Muscle layer of duodenum (tissue), 2 donors: ENCODE results near the gene TMPRSS7.
A peak's percentile ranks its signal among the peaks of the same experiment; 100 is the strongest.

Experiments used
- H3K27ac ChIP-seq: one replicate; pipeline ENCODE4 v1.7.0; 2013; ENCODE audit warnings: mild to moderate bottlenecking, low read length
- H3K27me3 ChIP-seq: one replicate; pipeline ENCODE4 v1.7.0; 2013; ENCODE audit warnings: low read depth, mild to moderate bottlenecking, control low read depth, low read length
- H3K36me3 ChIP-seq, 2 donors: one replicate each; pipeline ENCODE4 v1.7.0; 2013; ENCODE audit warnings: low read length in 2 of 2, control low read depth in 1 of 2, mild to moderate bottlenecking in 1 of 2; ENCODE audit not compliant: insufficient read depth in 2 of 2, control insufficient read depth in 1 of 2
- H3K4me1 ChIP-seq, 2 donors: one replicate each; pipeline ENCODE4 v1.7.0; 2013; ENCODE audit warnings: low read length in 2 of 2, mild to moderate bottlenecking in 2 of 2, control low read depth in 1 of 2, moderate library complexity in 1 of 2; ENCODE audit not compliant: insufficient read depth in 2 of 2, control insufficient read depth in 1 of 2
- H3K4me3 ChIP-seq, 2 donors: one replicate each; pipeline ENCODE4 v1.7.0; 2013; ENCODE audit warnings: low read length in 2 of 2, low read depth in 1 of 2, mild to moderate bottlenecking in 1 of 2
- H3K9me3 ChIP-seq, 2 donors: one replicate each; pipeline ENCODE4 v1.7.0; 2013; ENCODE audit warnings: low read length in 2 of 2, control low read depth in 1 of 2, mild to moderate bottlenecking in 1 of 2; ENCODE audit not compliant: control insufficient read depth in 1 of 2
- donor health status: healthy.

TMPRSS7 gene

DNA sequence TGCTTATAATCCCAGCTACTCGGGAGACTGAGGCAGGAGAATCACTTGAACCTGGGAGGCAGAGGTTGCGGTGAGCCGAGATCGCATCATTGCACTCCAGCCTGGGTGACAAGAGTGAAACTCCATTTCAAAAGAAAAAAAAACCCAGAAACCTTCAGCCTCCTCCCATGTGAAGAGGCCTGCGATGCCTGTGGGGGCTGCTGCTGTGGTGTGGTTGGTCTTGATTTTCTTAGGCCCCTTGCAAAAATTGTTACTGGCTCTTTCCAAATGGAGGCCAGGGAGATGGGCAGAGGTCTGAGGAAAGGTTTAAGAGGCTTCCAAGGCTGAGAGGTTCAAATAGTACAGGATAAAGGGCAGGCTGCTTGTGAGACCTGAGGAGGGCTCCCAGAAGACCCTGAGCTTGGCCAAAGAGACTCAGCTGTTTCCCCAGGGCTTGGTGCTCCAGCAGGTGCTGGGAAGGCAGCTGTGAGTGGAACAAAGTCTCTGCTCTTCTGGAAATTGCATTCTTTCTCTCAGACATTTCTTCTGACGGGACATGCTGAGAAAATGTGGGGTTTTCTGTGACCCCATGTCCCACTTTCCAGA, 80.1 kb downstream of the TMPRSS7 start:
- Histone ChIP-seq H3K4me3 (no peak overlapping the region), H3K4me1 (no peaks in the 10 kb centered on the region), H3K27me3 (no peaks in the 10 kb centered on the region), H3K9me3 (no peaks in the 10 kb centered on the region), H3K27ac (no peak overlapping the region), H3K36me3 (no peaks in the 10 kb centered on the region)

DNA sequence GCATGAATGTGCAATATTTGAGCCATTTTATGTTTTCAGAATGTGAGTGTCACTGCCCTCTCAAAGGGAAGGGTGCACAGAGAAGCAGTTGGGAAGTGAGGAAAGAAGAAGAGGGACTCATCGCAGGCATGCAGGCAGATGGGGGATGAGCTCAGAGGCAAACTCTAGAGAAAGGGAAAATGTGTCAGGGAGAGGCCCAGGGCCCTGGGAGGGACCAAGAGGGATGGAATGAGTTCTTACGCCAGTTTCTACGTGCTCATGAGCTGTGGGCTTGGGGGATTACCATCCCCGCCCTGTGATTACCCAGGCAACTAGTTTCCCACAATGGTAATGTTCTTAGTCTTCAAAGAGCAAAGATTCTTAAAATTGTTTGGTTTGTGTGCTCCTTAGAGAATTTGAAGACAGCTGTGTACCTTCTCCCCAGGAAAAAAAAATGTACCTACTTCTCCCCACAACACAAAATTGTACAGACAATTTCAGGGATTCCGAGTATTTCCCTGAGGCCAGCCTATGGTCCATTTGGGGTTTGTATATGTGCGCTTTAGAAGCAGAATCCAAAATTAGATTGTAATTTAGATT, 80.7 kb downstream of the TMPRSS7 start:
- Histone ChIP-seq H3K4me1 (no peaks in the 10 kb centered on the region), H3K9me3 (no peaks in the 10 kb centered on the region), H3K27me3 (no peaks in the 10 kb centered on the region), H3K27ac (no peak overlapping the region), H3K4me3 (no peak overlapping the region), H3K36me3 (no peaks in the 10 kb centered on the region)

DNA sequence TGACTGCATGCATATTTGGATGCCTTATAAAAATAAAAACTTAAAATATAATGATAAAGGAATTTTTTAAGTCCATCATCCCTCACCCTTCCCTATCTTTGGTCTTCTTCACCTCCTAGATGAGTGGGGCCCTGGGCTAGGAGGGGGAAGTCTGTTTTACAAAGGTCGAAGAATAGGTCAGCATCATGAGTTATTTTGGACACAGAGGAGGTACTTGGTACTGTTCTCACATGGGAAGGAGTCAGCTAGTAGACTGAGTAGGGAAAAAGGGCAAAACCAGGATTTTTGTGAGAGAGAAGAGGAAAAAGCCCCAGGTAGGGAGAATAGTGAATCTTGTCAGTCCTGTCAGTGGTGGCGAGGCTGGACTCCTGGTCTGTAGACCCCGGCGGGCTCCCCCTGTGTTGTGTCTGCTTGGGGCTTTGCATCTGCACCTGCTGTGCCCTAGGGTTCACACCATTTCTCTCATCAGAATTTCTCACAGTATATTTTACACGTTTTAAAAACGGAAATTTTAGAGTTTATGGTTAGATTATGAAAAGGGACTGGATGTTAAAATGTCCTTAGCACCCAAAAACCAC, 81.4 kb downstream of the TMPRSS7 start:
- H3K4me3 ChIP-seq = no peak overlapping the region
- no peaks in the 10 kb centered on the region for H3K4me1 ChIP-seq
- no peak overlapping the region for H3K27ac ChIP-seq

DNA sequence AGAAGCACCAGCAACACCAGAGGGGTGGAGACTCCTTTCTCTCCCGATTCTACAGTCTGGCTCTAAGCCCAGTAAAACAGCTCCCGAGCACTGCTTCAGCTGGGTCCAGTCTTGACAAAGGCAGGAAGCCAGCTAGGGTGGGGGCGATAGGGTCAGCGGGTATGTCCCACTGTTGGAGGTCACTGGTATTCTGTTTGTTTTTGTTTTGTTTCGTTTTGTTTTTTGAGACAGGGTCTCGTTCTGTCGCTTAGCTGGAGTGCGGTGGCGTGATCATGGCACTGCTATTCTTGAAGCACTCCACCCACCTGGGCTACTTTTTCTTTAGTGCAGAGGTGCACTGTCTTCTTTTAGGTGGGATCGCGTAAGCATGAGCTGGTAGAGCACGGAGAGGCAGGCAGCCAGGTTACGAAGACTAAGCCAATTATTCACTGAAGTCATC, 82.2 kb downstream of the TMPRSS7 start:
- Histone ChIP-seq H3K9me3 (no peaks in the 10 kb centered on the region), H3K27ac (no peak overlapping the region), H3K27me3 (no peaks in the 10 kb centered on the region), H3K4me3 (peak overlapping the region in 1 of 2 donors; percentile 30), H3K36me3 (no peaks in the 10 kb centered on the region), H3K4me1 (no peaks in the 10 kb centered on the region)

More for the DNA sequence above, 81.4 kb downstream of the TMPRSS7 start:
- Histone ChIP-seq H3K9me3 (no peaks in the 10 kb centered on the region), H3K36me3 (no peaks in the 10 kb centered on the region), H3K27me3 (no peaks in the 10 kb centered on the region)

DNA sequence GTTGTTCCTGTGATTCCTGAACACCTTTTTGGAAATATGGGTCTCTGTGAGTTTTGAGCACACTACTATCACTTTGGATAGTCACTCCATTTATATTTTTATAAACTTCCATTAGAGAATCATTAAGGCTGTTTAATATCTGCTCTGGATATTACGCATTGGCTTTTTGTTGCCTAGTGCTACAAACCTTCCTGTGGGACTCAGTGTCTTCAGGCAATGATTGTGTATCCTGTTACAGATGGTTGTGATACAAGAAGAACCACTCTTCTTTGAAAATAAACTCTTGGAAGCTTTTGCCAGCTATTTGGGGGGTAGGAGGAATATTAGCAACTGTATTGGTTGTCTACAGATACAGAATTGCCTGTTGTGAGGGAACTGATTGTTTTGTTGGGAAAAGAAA, 82.9 kb downstream of the TMPRSS7 start:
- no peak overlapping the region for H3K4me3 ChIP-seq
- H3K9me3 ChIP-seq = no peaks in the 10 kb centered on the region
- H3K27me3 ChIP-seq = no peaks in the 10 kb centered on the region
- H3K36me3 ChIP-seq = no peaks in the 10 kb centered on the region
- no peak overlapping the region for H3K27ac ChIP-seq
- H3K4me1 ChIP-seq = no peaks in the 10 kb centered on the region

DNA sequence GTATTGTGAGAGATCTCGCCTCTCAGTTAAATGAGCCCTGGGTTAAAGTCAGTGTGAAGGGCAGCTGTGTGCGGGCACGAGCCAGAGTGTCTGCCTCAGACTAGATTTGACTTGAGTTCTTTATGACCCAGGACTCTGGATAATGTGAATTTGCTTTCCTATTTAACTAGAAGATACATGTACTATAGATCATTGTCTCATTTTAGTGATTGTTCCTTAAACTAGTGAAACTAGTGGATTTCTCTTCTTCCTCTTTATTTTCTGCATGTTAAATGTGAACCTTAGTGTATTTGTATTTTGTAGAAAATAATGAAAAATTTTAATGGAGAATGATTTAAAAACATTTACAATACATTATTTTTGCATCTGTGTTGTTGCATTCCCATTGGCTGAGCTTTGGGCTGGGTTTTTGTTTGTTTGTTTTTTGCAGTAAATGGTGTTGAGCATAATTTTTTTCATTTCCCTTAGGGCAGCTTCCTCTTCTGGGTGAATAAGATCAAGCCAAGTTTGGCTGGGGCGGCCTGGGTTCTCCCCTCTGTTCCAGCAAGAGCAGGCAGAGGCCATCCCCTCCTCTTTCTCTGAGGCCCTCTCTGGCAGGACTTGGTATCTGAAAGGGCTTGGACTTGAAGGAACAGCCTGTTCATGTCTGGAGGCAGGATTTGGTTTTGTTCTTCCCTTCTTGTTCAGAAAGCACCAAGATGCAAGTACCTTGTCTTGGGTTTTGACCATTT, 83.5 kb downstream of the TMPRSS7 start:
- no peak overlapping the region for H3K27ac ChIP-seq
- no peaks in the 10 kb centered on the region for H3K9me3 ChIP-seq
- no peaks in the 10 kb centered on the region for H3K36me3 ChIP-seq
- no peaks in the 10 kb centered on the region for H3K4me1 ChIP-seq
- no peak overlapping the region for H3K4me3 ChIP-seq
- H3K27me3 ChIP-seq = no peaks in the 10 kb centered on the region

DNA sequence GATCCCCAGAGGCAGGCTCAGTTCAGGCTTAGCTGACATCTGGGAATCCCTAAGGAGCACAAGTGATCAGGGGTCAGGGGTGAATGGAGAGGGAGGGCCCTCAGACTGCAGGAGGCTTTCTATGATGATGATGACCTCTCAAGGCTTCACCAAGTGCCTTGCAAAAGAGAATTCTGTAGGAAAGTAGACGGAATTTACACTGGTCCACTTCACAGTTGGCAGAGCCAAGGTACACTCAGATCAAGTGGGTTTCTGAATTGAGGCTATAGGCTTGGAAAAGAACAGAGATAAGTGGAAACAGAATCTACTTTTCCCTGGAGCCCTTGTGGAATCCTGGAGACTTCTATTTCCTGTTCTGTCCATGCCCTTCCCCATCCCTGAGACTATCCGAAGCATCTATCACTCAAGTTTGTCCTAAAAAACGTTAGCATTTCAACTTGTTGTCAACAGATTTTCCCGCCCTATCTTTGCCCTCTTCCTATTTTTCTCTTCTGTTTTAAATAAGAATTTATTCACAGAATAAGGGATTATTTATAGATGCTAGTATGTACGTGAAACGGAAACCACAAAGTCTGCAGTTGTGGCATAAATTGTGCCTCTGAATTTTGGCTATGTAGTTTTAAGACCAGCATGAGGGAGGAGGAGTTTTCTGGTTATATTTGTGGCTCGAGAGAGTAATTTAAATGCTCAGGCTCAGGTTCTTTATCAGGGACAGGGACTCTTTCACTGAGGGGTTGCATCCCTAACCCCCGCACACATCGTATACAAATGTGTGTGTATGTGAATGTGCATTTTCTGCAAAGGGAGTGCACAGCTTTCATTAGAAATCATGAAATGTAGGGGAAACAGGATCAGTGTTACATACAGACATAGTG, 85.7 kb downstream of the TMPRSS7 start:
- Histone ChIP-seq H3K4me1 (no peaks in the 10 kb centered on the region), H3K27ac (no peak overlapping the region), H3K36me3 (no peaks in the 10 kb centered on the region), H3K9me3 (no peaks in the 10 kb centered on the region), H3K27me3 (no peaks in the 10 kb centered on the region), H3K4me3 (no peak overlapping the region)

DNA sequence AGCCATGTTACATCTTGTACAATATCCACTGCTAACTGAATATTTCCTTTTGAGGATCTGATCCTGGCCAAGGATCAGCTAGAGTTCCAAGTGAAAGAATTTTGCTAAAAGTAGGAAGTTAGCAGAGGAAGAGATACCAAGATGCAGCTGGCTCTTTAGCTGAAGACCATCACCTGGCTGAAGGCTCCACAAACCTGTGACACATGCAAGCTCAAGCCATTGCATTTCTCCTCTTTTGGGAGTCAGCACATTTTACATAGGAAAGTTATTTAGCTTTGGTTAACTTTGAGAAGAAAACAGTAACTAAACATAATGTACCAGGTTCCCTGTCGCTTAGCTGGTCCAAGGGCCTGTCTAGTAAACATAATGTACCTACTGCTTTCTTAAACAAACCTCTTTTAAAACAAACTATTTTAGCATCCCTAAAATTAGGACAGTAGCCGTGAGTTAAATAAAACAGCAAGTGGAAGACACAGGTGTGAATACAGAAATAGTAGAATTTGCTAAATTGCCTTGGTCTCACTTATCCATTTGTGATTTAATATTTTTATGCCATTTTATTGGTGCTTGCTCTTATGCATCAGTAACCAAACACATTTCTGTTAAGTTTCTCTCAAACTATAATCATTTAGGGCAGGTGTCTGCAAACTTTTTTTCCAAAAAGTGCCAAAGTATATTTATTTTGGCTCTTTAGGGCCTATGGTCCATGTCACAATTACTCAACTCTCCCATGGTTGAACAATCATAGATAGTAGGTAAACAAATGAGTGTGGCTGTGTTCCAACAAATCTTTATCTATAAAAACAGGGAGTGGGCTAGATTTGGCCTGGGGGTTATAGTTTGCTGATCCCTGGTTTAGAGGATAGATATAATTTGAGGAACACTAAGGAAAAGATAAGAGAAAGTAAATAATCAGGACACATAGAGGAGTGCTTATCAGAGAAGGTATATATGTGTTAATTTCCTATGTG, 87.3 kb downstream of the TMPRSS7 start:
- Histone ChIP-seq H3K36me3 (no peaks in the 10 kb centered on the region), H3K4me1 (peaks cover 5 to 9% of the 10 kb centered on the region in 2 donors), H3K9me3 (no peaks in the 10 kb centered on the region), H3K27ac (no peak overlapping the region), H3K4me3 (no peak overlapping the region), H3K27me3 (no peaks in the 10 kb centered on the region)

DNA sequence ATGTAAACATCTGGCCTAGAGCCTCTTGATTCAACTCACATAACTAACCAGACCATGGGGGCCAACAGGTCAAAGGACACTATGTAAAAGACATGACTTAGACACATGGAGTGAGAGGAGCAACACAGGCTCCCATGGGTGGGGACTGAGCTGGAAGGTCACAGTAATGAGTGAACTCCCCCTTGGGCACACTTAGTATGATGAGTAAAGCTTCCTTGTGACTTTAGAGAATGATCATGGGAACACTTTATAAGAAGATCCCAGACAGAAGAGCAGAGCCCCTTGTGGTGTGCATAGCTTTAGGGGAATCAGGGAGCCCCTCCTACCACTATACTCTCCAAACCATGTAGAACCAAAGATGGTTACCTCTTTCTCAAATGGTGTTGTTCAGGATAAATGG, 88.3 kb downstream of the TMPRSS7 start:
- Histone ChIP-seq H3K27me3 (no peaks in the 10 kb centered on the region), H3K4me1 (peaks cover 9 to 15% of the 10 kb centered on the region in 2 donors)

DNA sequence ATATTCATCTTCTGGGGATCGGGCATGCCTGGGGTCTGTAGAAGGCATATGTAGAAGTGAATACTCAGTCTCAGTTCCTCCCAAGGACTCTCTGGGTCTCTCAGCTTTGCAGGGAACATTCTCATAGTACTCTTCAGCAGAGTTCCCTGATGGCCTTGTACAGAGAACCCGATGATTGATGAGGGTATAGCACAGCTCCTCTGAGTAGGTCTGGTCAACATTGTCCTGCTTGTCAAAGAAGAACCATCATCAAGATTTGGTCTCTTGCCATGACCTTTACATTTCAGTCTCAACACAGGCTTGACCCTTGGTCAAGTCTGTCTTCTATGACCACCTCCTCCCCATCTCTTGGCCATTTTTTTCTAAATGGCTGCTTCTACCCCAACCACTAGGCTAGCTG, 89.0 kb downstream of the TMPRSS7 start:
- Histone ChIP-seq H3K27ac (no peak overlapping the region), H3K36me3 (no peaks in the 10 kb centered on the region), H3K9me3 (no peaks in the 10 kb centered on the region), H3K4me1 (peaks cover 9 to 16% of the 10 kb centered on the region in 2 donors), H3K4me3 (no peak overlapping the region), H3K27me3 (no peaks in the 10 kb centered on the region)

More for the DNA sequence above, 88.3 kb downstream of the TMPRSS7 start:
- no peaks in the 10 kb centered on the region for H3K9me3 ChIP-seq
- H3K4me3 ChIP-seq = no peak overlapping the region
- H3K36me3 ChIP-seq = no peaks in the 10 kb centered on the region
- no peak overlapping the region for H3K27ac ChIP-seq
